ENCODE data around the gene STARD7. TPM values are rescaled to one million over a fixed set of nuclear protein-coding genes. Genes with fewer than 3 reads are reported as not detected.

The STARD7 gene
- total and polyA plus RNA-seq, 7 donors: 111 to 472 (median 184) TPM

DNA sequence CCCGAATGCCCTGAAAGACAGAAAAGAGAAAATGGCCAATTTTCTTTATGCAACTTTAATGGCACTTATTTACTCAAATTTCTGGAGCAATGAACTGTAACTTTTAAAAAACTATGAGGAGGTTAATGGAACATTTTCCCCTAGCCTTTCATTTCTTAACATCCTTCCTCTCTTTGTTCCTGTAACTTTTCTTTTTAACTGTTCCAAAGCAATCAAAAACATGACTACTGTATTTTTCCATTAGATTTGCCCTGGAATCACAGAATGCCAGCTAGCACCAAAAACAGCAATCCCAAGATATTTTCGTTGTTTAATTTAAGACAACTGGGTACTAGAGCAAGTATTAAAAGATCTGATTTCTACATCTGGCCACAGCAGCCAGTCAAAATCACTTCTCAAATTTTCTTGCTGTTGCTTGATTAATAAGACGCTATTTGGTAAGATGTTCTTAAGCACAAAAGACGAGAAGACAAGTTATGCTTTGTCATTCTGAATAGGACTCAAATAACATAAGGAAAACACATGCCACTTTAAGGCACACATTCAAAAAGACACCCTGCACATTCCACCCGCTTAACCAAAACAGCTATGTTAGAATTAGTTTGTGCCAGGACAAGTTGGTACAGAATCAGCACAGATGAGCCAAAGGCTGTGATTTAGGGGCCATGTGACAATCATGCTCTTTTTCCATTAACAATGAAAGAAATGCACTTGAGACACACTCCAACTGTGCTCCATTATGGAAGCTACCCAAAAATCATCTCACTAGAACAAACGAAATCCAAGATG, 3.6 kb downstream of the STARD7 start:
- no peak for DNase-seq
- H3K9me3 ChIP-seq: no peaks in the 10 kb centered on the region
- H3K36me3 ChIP-seq (ENCODE audit: insufficient read depth in 1 of 2, low read depth in 1 of 2): no peaks in the 10 kb centered on the region
- 11 to 15% (median 12%) methylated on average over 6 of the region's 6 CpGs for WGBS, 3 donors
- peak overlapping the region; percentile 99 for H3K27ac ChIP-seq
- peak in 1 of 4 donors; percentile 26 for ATAC-seq
- TF ChIP-seq CTCF (IDR thresholded peaks at IDR 0.05): no peak
- H3K4me1 ChIP-seq: peaks cover 60% of the 10 kb centered on the region
- intact Hi-C loops (cut with DNase I): loop anchor here in 1 of 2 donors (2.0 kb wide), 1 partner anchor 56 kb away; no protein-coding TSS in a partner anchor
- peak overlapping the region; percentile 96 for H3K4me3 ChIP-seq
- no peaks in the 10 kb centered on the region for H3K27me3 ChIP-seq (ENCODE audit: insufficient read depth in 3 of 3, low read length in 2 of 3)

DNA sequence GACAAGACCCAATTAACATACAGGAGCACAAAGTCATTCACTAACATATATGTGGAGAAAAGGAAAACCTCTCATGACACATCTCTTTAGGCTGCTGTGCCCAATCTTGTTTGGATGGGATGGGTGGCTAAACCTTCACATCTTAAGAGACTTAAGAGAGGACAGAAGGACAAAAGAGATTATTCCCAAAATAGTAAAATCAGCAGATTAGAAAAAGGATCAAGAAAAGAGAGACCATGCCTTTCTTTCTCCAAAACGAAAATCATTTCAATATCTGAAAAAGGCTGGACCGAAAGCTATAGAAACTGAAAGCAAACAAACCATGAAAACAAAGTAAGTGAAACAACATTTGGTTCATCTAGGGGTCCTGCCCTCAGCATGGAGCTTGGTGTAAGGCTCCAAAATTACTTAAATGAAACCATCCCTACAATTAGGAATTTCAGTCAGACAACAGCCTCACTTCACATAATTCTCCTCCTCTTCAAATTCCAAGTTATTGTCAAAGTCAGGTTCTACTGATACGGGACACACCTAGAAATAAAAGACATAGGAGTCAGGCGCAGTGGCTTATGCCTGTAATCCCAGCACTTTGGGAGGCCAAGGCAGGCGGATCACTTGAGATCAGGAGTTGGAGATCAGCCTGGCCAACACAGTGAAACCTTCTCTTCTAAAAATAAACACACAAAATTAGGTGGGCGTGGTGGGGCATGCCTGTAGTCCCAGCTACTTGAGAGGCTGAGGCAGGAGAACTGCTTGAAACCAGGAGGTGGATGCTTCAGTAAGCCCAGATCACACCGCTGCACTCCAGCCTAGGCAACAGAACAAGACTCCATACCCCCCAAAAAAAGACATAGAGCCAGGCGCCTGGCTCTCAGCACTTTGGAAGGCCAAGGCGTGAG, 5.2 kb downstream of the STARD7 start:
- no peak for DNase-seq

GRCh38 chr2:96202152-96202854, 6.3 kb downstream of the STARD7 start:
- intact Hi-C loops (cut with DNase I): no loop called here
- H3K9me3 ChIP-seq: no peaks in the 10 kb centered on the region
- H3K36me3 ChIP-seq (ENCODE audit: insufficient read depth in 1 of 2, low read depth in 1 of 2): no peaks in the 10 kb centered on the region
- peak overlapping the region; percentile 96 for H3K4me3 ChIP-seq
- peak overlapping the region; percentile 99 for H3K27ac ChIP-seq
- DNase-seq (no peak), ATAC-seq (no peak)
- H3K27me3 ChIP-seq (ENCODE audit: insufficient read depth in 3 of 3, low read length in 2 of 3): no peaks in the 10 kb centered on the region
- no peak for TF ChIP-seq CTCF (IDR thresholded peaks at IDR 0.05)
- WGBS, 3 donors: 39 to 59% (median 41%) methylated on average over 4 of the region's 4 CpGs
- peaks cover 78% of the 10 kb centered on the region for H3K4me1 ChIP-seq

More for the DNA sequence above, 5.2 kb downstream of the STARD7 start:
- Histone ChIP-seq H3K4me3 (peak overlapping the region; percentile 96), H3K4me1 (peaks cover 69% of the 10 kb centered on the region), H3K36me3 (ENCODE audit: insufficient read depth in 1 of 2, low read depth in 1 of 2) (no peaks in the 10 kb centered on the region), H3K9me3 (no peaks in the 10 kb centered on the region), H3K27me3 (ENCODE audit: insufficient read depth in 3 of 3, low read length in 2 of 3) (no peaks in the 10 kb centered on the region), H3K27ac (peak overlapping the region; percentile 99)
- 42 to 61% (median 47%) methylated on average over 9 of the region's 9 CpGs for WGBS, 3 donors
- no peak for TF ChIP-seq CTCF (IDR thresholded peaks at IDR 0.05)
- intact Hi-C loops (cut with DNase I): loop anchor here in 1 of 2 donors (2.0 kb wide), 1 partner anchor 57 kb away; no protein-coding TSS in a partner anchor
- no peak for ATAC-seq

- no peaks in the 10 kb centered on the region for H3K9me3 ChIP-seq
- DNase-seq: no peak
- no peak for ATAC-seq
- intact Hi-C loops (cut with DNase I): no loop called here
- 35 to 43% (median 38%) methylated on average over 5 of the region's 5 CpGs for WGBS, 3 donors
- H3K36me3 ChIP-seq (ENCODE audit: insufficient read depth in 1 of 2, low read depth in 1 of 2): no peaks in the 10 kb centered on the region
- no peak for TF ChIP-seq CTCF (IDR thresholded peaks at IDR 0.05)
- peak overlapping the region; percentile 99 for H3K27ac ChIP-seq
- peaks cover 83% of the 10 kb centered on the region for H3K4me1 ChIP-seq
- peak overlapping the region; percentile 96 for H3K4me3 ChIP-seq
- H3K27me3 ChIP-seq (ENCODE audit: insufficient read depth in 3 of 3, low read length in 2 of 3): no peaks in the 10 kb centered on the region
These were observed 7.3 kb downstream of the STARD7 start for GRCh38 chr2:96201338-96201737.

Measured in psoas muscle (tissue), 8 donors.